ENCODE data around the gene FBN2.
"Not testable (repeated sequence)": the region's sequence is repeated elsewhere in the genome, so short reads cannot be mapped to it uniquely, and the experiment has no call there.

The FBN2 gene

DNA sequence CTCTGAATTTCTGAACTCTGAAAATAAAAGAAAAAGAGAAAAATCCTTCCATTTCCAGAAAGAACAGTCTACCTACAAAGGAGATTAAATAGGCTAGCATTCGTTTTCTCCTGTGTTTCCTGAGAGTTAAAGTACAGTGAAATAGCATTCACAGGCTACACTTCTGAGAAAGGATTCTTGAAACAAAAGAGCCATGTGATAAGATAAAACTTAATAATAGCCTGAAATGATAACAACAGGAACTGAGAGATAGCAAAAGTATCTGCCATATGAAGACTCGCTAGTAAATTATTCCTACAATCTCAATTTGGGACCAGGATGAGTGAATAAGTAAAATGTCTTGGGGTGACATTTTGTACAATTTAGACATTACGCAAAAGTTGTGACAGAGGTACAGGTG, 62.4 kb downstream of the FBN2 start:
- no peak for DNase-seq

DNA sequence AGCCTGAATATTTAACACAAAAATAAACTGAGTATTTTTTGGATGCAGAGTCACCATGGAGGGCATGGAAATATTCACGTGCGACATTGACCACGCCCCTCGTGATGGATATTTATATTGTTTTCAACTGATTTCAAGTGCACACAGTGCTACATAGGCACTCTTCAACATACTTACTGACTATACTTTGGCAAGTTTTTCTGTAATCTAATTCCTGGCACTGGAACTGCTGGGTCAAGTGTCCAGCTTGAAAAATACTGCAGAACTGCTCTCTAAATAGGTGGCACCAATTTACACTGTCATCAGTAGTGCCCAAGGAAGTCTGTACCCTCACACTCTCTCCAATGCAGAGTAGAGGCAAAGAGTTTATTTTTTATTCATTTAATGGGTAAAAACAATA, 65.1 kb downstream of the FBN2 start:
- DNase-seq: no peak

DNA sequence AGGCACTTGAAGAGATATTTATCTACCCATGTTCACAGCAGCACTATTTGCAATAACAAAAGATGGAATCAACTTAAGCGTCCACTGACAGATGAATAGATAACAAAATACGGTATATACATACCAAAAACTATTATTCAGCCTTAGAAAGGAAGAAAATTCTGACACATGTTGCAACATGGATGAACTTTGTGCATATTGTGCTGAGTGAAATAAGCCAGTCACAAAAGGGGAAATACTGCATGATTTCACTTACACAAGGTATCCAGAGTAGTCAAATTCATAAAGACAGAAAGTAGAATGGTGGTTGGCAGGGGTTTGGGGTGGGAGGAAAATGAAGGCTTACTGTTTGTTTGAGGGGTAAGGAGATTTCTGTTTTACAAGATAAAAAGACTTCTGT, 66.0 kb downstream of the FBN2 start:
- DNase-seq: no peak

DNA sequence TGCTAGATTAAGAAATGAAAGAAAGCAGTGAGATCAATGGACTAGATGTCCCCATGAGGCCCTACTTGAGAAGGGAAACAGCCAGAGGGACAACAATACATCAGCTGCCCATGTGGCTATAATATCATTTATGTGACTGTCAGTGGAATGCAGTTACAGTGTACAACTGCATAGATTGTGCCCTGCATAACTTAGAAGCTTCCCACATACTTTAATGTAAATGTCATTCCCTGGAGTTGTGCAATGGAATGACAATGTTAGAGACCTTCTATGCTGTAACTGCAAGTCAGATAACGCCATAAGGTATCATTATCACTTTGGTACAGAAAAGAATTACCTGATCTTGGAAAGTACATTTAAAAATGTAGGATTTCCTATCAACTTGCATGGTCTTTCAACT, 67.4 kb downstream of the FBN2 start:
- DNase-seq: no peak

DNA sequence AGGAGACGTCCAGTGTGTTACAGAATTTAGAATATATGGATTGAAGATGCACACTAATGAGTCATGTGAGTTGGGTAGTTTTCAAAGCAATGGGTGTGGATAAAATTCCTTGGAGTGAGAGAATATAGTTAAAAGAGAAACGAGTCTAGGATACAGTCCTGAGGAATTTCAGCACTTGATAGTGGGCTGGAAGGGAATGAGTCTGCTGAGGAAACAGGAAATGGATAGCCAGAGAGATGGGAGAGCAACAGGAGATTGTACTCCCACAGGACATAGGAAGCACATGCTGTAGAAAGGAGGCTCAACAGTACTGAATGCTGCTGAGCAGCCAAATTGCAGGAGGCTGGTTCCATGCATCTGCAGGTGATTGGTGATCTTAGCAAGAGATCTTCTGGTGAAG, 68.1 kb downstream of the FBN2 start:
- DNase-seq: no peak

DNA sequence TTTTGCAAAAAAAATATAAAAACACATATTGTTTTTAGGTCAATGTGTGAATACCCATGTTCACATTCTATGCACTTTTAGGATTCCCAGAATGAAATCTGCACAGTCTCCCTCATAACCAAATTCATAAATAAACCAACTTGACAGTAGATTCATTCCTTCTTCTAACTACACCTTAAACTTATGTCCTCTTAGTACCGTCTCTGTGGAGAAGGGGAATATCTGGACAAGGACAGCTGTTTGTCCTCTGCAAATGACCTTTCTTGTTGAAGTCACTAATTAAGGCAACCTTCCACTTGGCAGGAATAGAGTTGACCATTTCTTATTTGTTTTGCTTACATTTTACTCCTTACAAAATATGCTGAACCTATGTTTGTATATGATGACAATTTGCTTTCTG, 71.1 kb downstream of the FBN2 start:
- DNase-seq: no peak

DNA sequence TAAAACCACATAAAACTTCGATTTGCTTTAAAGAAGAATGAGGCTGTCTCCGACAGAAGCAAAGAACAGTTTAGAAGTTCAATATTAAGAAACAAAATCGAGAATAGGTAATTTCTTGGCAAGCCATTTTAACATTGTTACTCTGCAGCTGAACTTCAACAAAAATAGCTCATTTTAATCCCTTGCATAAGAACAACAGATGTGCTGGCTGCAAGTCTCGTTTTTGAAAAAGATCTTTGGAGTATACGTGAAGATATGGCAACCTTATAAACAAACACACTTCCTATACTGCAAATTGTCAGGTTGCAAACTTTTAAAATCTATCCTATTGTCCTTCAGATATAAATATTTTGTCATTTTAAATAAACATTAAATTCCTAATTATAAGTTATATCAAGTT, 71.5 kb downstream of the FBN2 start:
- no peak for DNase-seq

DNA sequence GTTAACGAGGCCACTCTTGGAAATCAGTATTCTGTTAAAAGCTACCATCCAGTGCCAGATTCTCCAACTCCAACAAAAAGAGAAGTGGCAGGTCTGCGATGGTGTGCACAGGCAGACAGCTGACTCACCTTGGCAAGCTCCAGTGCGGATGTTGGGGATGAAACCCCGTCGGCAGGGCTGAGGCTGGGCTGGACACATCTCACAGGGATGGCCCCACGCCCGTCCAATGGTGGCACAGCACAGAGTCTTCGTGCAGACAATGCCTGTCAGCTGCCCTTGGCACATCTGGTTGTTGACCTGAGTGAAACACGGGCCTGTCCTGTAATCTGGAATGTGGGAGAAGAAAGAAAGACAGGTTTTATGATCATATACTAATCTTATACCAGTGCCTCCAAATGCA, 73.4 kb downstream of the FBN2 start:
- no peak for DNase-seq

DNA sequence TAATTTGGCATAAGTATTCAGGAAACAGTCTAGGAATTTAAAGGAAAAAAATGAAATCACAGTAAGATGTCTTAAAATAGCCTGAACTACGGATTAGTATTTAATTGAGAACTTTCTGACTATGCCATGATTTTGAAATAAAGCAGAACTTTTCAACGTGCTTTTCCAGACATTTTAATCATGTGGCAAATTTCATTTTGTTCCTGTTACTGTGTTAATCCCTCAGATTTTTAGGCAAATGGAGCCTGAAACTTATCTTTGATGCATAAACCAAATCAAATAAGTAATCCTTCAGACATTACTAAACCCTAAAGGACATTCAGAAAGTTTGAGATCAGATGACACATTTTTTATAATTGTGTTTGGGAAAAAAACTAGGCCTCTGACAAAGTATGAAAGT, 75.7 kb downstream of the FBN2 start:
- DNase-seq: no peak

DNA sequence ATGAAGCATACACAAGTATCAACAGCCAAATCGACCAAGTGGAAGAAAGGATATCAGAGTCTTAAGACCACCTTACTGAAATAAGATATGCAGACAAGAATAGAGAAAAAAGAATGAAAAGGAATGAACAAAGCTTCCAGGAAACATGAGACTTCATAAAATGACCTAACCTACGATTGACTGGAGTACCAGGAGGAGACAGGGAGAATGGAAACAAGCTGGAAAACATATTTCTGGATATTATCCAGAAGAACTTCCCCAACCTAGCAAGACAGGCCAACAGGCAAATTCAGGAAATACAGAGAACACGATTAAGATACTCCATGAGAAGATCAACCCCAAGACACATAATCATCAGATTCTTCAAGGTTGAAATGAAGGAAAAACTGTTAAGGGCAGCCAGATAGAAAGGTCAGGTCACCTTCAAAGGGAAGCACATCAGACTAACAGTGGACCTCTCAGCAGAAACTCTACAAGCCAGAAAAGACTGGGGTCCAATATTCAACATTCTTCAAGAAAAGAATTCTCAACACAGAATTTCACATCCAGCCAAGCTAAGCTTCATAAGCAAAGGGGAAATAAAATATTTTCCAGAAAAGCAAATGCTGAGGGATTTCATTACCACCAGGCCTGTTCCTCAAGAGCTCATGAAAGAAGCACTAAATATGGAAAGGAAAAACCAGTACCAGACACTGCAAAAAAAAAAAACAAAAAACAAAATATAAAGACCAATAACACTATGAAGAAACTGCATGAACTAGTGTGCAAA, 80.7 kb downstream of the FBN2 start:
- not testable (repeated sequence) for DNase-seq

DNA sequence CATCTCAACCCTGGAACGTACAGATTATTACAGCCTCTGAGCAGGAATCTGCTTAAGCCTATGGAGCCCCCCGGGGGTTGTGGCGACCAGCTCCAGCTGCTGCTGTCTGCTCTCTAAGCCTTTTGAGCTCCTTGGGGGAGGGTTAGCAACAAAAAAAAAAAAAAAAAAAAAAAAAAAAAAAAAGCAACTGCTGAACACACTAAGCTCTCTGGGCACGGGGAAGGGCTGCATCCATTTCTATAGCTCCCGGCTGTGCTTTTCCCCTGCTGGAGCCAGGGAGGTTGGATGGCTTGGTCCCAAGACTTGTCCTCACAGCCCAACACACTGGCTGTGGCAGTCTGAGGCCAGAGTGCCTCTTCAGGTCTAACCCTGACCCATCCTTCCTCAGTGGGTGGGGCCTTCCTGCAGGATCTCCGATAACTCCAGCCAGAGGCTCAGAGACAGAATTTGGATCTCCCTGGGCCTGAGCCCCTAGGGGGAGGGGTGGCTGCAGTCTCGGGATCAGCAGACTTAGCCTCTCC, 82.1 kb downstream of the FBN2 start:
- no peak for DNase-seq

DNA sequence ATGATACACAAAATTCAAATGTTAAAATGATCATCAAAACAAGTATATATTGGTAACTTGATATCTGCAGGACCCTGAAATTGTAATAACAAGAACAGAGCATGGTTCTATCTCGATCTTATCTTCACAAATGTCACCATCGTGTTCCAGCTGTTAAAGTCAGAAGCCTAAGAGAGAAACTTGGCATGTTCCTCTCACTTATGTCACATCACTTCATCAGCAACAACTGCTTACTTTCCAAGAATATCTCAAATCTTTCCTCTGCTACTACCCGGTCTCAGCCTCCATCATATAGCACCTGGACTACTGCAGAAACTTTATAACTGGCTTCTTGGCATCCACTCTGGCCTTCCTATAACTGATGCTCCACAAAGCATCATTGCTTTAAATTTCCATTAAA, 84.9 kb downstream of the FBN2 start:
- no peak for DNase-seq

DNA sequence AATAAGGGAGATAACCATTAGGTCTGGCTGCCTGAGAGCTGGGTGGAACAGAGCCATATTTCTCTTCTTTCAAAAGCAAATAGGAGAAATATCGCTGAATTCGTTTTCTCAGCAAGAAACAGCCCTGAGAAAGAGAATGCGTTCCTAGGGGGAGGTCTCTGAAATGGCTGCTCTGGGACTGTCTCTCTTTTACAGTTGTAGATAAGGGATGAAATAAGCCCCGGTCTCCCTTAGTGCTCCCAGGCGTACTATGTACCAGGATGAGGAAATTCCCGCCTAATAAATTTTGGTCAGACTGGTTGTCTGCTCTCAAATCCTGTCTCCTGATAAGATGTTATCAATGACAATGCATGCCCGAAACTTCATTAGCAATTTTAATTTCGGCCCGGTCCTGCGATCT, 90.8 kb downstream of the FBN2 start:
- DNase-seq: not testable (repeated sequence)

DNA sequence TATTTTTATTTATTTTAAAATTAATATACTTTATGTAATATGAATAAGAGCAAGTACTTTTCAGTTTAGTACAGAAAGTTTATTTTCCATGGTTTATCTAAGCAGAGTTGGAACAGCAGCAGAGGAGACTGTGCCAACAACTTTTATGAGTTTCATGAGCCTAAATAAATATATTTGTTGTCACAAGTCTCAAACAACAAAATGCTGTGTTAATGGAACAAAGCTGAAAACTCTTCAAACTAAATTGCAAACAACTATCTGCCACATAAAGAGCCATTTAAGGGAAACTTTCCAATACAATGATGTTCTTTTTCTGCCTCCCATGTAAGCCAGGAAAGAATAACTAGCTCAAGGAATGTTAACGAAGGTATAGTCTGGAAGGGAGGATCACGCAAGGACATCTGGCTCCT, 96.1 kb downstream of the FBN2 start:
- no peak for DNase-seq

DNA sequence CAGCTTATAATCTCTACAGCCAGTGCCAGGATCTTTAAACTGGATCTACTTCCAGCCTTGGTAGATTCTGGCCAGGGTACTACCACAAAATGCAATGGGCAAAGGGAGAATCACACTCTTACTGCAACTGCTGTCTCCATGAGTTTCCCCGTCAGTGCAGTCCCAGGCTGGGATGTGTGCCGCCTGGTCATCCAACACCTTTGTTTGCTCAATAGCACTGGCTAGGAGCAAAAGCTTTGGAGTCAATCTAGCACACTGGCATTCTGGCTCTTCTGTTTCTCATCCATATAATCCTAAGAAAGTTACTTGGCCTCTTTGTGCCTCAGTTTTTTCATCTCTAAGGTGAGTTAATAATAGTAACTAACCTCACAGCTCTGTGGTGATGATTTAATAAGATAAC, 96.9 kb downstream of the FBN2 start:
- no peak for DNase-seq

DNA sequence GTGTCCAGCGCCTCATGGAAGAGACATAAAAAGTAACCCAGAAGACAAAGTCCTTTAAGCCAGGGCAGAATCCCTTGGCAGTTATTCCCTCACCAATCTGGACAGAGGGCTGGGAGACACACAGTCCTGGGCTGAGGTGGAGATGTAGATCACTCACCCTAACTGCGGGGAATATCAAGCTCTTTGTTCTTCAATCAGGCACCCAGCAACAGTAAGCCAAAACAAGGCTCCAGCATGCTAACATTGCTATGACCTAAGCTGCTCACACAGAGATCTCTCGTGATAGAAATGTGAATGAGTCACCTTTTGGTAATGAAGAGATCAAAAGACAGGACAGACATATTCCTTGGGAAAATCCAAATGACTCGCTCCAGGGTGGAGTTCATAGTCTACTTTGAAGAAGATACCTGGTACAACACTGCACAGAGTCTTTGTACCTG, 101.3 kb downstream of the FBN2 start:
- no peak for DNase-seq

DNA sequence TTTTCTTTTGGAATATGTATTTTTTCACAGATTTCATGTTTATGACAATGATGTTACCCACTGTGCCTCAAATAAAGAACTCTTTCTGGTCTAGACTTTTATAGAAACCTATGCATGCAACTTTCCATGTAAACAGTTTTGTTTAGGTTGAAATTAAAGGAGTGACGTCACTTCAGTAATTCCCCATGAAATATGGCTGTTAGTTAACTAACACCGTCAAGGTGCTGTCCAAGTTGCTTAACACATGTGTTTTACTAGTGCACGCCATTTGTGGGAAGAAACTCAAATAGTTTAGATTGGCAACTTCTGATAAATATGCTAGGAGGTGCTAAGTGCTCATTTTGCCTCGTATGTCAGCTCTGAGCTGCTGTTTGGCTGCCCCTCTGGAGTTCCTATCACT, 102.2 kb downstream of the FBN2 start:
- DNase-seq: no peak

DNA sequence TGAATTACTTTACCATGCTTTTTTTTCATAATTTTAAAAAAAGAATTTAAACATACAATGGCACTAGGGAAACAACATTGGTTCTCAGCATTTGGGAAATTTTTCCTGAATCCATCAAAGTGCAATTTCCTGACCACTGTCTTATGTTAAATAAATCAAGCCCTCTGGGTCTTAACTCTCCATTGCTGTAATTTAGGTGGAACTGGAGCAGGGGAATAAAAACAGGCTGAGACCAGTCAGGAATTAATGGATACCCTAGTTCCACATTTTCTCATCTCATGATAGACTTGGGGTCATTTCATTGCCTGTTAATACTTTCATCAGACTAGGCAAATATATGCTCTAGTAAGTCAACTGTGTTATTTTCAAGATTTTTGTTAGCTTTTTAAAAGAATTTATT, 103.1 kb downstream of the FBN2 start:
- DNase-seq: no peak

DNA sequence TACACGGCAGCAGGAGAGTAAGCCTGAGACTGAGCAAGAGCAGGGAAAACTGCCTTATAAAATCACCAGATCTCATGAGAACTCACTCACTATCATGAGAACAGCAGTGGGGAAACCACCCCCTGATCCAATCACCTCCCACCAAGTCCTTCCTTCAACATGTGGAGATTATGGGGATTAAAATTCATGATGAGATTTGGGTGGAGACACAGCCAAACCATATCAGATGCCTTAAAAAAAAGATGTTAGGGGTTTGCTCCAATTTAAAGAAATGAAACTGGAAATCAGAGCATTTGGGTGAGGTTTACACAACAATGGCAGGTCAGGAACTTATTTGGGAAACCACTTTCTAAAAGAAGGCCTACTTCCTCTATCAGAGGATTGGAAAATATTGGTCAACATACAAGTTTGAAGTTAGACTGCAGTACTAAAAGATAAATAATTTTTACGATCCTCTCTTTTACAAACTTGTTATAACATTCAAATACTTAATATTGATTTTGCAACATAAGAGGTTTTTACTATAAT, 105.1 kb downstream of the FBN2 start:
- DNase-seq: no peak

DNA sequence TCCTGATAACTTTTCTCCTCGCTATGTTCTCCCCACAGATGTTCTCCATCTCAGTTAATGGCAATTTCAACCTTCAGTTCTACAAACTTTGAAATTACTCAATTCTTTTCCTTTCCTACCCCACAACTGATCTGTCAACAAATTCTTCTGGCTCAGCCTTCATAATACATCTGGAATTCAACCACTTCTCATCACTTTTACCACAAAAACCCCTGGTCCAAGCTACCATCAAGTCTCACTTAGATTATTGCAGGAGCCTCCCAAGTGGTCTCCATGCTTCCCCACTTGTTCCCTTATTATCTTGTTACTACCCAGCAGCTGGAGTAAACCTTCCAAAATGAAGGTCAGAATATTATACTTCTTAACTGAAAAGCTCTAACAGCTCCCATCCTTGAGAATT, 110.1 kb downstream of the FBN2 start:
- DNase-seq: no peak

DNA sequence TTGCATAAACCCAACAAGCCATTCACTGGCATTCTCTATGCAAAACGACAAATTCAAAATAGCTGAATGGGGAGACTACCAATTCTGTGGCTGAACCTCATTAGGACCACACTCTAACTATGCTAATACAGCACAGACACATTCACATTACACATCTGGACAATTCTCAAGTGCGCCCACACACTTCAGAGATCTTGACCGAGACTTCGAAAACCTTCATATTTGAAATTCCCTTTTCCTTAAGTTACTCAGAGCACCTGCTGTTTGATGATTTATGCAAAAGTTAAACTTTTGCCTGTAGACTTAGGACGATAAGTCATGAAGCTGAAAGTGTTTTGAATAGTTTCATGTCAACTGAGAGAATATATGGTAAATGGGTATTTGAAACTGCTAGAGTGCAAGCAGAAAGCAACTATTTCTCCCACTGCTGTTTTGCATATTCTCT, 111.9 kb downstream of the FBN2 start:
- no peak for DNase-seq

DNA sequence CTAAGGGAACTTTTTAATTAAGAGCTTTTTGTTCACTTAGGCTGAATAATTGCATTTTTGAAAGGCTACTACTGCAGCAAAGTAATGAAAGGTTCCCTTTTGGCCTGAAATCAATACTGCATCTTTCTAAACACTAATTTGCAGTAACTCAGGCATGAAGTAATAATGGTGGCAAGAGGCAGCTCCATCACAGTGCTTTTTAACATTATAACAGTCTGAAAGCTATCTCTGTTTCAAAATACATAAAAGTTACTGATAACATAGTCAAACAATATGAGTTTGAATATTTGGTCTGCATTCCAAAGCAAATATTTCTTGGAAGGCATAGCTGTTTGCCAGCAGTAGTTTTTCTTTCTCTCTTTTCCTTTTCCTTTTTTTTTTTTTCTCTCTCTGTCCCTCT, 113.4 kb downstream of the FBN2 start:
- no peak for DNase-seq

DNA sequence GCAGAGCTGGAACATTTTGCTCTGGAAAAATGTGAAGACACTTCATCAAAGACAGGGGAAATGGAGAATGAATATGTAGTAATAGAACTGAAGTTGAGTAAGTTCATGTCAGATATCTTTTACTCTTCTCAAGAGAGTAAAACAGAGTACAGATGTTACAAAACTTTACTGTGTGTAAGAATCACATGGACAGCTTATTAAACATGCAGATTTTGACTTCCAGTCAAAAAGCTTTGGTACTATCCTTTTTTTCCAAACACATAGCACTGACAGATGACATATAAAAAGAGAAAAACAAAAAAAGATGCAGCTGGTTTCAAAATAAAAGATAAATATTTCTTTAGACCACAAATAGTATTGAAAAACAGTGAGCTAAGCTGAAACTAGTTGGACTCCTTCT, 115.4 kb downstream of the FBN2 start:
- DNase-seq: no peak

DNA sequence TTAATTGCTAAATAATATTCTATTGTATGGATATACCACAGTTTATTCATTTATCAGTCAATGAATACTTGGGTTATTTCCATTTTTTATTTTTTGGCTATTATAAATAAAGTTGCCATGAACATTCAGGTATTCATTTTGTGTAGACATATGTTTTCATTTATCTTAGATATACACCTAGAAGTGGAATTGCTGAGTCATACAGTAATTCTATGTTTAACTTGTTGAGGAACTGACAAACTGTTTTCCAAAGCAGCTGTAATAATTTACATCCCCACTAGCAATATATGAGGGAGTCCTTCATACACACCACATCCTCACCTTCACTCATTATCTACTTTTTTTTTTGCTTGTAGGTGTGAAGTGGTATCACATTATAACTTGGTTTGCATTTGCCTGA, 123.6 kb downstream of the FBN2 start:
- no peak for DNase-seq

DNA sequence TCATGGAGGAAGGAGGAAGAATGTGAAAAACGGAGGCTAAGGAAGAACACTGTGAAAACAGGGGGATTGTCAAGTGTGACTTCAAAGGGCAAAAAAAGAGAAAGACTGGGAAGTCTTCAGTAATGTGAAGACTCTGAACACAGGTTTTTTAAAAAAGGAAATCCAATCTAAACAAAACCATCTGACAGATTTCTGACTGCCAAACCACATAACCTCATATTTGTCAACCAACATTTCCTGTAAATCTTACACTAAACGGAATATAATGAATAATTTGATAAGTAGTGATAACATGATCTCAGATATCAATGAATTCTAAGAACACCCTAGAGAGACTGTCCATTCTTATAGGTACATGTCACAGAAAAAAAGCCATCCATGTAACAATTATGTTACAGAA, 124.7 kb downstream of the FBN2 start:
- no peak for DNase-seq

Measured in NCI-H1436 treated with DMSO at 0.1 percent for 48 hours (cell line).